GM23248 (cell line): ENCODE data around the gene DTNB.

Source experiments
- EZH2 ChIP-seq: fragments of 200-600 bp; sonication (generic); IDR thresholded peaks from 2 replicates; pipeline ENCODE4 v1.6.1; 2018; ENCODE audit warnings: antibody characterized with exemption, mild to moderate bottlenecking; ENCODE audit not compliant: insufficient read depth, poor library complexity, severe bottlenecking
- EZH2phosphoT487 ChIP-seq: fragments of 200-600 bp; sonication (generic); IDR thresholded peaks from 2 replicates; pipeline ENCODE4 v1.6.1; 2018; ENCODE audit warnings: antibody characterized with exemption, moderate library complexity, mild to moderate bottlenecking, low read depth; ENCODE audit not compliant: insufficient read depth

DNA sequence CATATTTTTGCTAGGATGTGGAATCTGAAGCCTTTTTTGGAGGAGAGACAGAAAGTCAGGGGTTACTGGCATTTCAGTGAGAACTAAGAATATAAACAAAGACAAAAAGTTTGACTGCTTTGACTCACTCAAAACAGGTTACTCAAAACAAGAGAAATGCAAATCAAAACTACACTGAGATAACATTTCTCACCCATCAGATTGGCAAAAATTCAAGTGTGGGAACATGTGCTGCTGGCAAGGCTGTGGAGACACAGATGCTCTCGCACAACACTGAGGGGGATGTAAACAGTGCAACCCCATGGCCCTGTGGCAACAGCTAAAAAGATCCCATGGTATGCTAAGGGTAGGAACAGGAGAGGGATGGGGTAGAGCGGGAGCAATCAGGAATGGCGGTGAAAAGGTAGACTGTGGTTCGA, 86.6 kb downstream of the DTNB start:
- no peak for TF ChIP-seq EZH2phosphoT487
- TF ChIP-seq EZH2 = no peak
